GM21447 (cell line): ENCODE data around the gene CCR5AS.
"Not testable (repeated sequence)": the region's sequence is repeated elsewhere in the genome, so short reads cannot be mapped to it uniquely, and the experiment has no call there.

Source experiments
- ATAC-seq: cut with Tn5 transposase; IDR thresholded peaks from one replicate; pipeline ENCODE4 v1.9.1; 2021; ENCODE audit not compliant: unreplicated experiment

The CCR5AS gene

DNA sequence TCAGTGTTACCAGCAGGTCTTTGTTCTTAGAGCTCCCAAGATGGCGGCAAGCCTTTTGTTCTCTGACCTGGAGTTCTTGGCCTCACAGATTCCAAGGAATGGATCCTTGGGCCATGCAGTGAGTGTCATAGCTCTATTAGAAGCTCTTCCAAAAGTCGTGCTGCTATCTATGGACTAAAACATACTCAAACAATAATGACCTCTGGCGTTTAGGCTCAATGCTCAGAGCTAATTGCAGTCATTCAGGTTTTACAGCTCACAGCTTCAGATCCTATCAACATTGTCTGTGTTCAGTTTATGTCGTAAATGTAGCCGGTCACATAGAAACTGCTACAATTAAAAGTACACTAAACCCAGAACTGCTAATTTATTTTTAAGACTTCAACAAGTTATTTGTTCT lies 22.4 kb upstream of the CCR5AS start:
- ATAC-seq, result no peak

DNA sequence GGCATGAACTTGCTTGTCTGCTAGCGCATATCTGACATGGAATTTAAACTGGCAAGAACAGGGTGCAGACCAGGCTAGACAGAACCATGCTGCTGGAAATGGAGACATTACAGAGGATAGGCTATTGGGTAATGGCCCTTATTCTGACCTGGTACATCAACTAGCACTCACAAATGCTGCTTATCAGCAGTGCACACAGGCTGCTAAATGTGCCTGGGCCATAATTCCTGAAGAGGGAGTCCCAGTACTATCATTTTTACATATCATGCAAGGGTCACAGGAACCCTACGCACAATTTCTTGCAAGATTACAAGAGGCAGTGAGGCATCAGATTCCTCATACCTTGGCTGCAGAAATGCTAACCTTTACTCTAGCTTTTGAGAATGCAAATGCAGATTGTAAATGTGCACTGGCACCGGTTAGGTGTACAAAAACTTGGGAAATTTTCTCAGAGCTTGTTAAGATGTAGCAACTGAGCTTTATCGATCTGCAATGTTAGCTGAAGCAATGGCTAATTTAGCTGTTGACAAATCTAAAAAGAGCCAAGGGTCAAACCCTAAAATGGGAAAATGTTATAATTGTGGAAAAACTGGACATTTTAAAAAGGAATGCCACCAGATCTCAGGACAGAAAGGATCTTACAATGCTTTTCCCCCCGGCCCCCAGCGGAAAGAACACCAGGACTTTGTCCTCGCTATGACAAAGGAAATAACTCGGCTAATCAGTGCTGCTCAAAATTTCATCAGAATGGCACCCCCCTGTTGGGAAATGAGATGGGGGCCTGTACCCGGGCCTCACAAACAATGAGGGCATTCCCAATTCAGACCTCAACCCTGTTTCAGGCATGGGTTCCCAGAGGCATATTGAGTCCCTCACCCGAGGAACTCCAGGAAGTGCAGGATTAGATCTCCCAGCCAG lies 21.3 kb upstream of the CCR5AS start:
- no peak for ATAC-seq

DNA sequence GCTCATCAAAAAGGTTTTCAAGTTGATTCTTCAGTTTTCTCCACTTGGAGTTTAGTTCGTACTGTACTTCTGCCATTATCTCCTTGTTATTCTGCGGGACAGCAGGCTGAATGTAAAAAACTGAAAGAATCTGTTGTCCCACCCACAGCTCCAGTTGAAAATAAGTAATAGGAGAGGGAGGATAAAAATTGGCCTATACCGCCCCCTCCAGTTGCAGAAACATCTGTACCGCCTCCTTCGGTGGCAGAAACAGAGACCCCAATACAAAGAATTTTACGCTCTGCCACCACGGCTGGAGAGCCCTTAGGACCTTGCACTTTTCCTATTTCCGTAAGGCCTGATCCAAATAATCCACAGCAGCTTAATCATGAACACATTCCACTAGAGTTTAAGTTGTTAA lies 20.5 kb upstream of the CCR5AS start:
- not testable (repeated sequence) for ATAC-seq

- not testable (repeated sequence) for ATAC-seq
Observed at GRCh38 chr3:46426476-46426875, 19.6 kb upstream of the CCR5AS start.

DNA sequence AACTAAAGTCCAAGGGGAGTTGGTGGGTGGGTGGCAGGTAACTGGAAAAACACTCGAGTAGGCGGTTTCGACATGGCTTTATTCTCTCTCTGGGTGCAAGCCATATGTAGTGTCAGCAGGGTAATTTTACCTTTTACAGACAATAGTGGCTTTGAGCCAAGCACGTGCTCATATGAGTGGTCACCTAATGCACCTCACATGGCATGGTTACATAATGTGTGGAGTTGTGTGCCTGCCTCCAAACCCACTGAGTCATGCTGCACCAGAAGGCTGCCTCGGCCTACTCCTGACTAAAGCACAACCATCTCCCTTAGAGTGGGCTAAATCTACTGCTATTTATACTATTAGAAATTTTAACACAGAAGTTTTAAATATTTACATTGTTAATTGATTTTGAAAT lies 16.7 kb upstream of the CCR5AS start:
- ATAC-seq, result no peak

DNA sequence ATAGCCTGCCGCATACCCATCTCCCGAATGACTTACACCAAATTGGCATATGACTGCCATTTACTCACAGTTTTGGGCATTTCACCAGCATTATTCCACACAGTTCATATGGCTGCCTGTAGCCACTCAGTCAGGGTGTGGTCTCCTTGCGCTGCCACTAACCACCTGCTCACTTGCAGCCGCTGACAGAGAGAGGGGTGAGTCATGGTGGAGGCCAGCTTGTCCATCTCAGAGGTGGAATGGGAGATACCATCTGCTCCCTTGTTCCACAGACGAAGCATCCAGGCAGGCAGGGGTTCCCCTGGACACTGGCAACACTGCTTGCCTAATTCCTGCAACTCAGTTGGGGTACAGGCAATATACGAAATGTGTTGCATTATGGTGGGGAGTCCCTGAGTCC lies 15.8 kb upstream of the CCR5AS start:
- ATAC-seq, result no peak

GRCh38 chr3:46420931-46421330 lies 14.1 kb upstream of the CCR5AS start:
- ATAC-seq, result no peak

DNA sequence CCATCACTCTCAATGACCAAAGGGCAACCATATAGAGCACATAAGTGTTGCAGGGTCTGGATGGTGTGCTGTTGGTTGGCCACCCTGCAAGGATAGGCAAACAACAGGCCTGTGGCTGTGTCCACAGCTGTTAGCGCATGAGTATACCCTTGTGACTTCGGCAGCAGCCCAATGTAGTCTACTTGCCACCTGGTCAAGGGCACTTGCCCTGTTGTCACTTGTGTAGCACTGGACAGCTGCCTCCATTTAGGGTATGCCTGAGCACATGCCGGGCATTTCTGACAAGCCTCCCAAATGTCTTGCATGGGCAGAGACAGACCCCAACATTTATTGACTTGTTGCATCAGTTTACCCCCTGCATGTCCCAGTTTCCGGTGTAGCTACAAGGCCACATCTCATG lies 12.9 kb upstream of the CCR5AS start:
- ATAC-seq, result no peak

DNA sequence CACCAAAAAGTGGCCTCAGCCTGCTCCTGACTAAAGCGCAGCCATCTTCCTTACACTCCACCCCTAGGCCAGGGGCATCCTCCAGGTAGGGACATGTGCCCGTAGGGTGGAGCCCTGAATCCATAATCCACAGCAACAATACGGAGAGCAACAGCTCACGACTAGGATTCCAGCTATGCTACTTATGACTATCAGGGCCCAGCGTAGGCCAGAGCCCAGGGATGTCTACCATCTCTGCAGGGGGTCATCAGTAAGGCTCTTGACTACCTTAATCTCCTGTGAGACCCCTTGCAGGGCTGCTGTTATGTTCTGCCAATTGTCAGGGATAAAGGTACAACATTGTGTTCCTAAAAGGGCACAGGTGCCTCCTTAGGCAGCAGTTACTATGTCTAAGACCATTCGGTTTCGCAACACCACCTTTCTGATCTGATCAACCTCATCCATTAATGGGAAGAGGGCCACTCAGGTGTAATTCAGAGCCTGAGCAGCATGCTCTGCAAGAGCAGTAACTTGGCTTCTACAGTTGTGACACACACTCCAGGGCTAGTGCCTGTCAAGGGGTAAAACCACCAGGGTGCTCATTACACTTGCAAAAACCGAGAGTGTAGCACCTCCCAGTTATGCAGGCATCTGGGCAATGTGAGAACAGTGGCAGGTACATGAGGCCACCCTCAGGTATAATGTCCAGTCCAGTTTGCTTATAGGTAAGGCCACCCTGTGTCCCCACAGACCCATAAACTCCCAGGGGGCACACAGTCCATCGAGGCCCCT lies 11.2 kb upstream of the CCR5AS start:
- no peak for ATAC-seq

DNA sequence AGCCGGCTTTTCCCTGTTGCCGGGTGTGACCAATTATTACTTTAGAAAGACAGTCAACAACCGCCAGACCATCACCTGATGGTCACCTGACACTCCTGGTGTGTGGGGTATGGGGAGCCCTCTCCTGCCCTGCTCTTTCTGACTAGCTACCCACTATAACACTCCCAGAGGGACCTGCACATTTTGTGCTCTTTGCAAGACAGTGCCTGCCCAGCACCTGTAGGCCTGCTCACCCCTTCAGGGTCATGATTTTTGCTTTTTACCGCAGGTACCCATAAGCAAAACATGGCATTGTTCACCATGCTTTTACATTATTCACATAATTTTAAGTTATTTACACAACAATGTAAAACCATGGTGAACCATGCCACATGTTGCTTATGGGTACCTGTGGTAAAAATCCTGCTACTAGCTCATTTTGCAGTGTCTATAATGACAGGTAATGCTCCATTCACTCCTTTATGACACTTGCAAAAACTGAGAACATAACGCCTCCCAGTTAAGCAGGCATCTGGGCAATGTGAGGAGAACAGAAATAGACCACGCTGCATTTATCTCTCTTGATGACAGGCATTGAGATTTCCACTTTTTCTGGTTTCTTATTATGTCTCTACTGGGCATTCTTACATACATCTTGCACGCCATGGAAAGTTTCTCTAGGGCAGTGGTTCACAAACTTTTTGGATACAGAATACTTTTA lies 10.1 kb upstream of the CCR5AS start:
- ATAC-seq, result no peak

DNA sequence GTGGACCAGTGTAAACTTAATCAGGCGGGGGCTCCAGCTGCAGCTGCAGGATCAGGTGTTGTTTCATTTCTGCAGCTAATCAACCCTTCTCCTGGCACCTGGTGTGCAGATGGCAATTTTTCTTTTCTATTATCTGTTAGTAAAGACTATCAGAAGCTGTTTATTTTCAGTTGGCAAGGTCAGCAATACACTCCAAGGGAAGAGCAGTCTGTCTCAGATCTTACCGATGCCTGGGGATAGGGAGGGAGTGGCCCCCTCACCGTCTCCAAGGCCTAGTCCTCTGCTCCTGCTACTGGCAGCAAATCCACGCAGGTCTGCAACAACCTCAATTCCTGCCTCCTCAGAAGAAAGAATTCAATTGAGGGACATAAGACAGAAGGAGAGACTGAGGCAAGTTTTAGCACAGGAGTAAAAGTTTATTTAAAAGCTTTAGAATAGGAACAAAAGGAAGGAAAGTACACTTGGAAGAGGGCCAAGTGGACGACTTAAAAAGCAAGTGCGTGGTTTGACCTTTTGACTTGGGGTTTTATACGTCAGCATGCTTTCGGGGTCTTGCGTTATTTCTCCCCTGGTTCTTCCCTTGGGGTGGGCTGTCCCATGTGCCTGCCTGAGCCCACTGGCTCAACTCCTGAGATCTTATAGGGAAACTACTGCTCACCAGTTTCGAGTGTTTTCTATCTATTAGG lies 9.4 kb upstream of the CCR5AS start:
- ATAC-seq, result no peak

GRCh38 chr3:46414739-46415138 lies 7.9 kb upstream of the CCR5AS start:
- no peak for ATAC-seq

DNA sequence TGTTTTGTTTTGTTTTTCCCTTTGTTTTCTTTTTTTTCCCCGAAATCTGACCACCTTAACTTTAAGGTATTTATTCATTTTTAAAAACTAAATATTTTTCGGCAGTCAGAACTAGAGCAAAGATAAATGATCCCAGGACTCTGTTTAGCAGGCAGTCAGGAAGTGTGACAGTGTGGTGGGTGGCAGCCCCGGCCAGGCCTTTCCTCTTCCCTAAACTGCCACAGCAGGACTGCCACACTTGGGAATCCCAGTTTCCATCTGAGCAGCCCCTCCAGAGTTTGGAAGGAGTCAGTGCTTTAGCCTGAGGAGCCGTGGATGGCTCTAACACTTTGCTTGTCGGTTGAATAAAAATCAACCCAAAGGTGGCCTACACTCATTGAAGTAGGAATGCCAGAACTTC lies 7.1 kb upstream of the CCR5AS start:
- no peak for ATAC-seq

GRCh38 chr3:46412786-46413298 lies 6.0 kb upstream of the CCR5AS start:
- no peak for ATAC-seq

GRCh38 chr3:46411271-46411670 lies 4.4 kb upstream of the CCR5AS start:
- no peak for ATAC-seq

DNA sequence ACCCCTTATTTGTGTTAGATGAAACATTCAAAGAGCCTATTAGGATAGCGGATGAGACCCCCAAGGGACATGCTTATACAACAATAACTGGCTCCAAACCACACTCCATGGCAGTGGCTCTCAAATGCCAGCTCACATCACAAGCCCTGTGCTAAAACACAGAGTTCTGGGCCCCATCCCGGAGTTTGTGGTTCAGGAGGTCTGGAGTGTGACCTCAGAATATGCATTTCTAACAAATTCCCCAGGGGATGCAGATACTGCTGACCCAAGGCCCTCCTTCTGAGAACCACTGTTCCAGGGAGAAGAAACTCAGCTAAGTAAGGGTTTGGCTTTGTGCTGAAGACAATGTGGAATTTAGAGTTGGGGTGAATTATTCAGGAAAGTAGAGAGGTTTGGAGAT lies 3.8 kb upstream of the CCR5AS start:
- no peak for ATAC-seq

- no peak for ATAC-seq
Observed at GRCh38 chr3:46409739-46410489, 3.0 kb upstream of the CCR5AS start.

DNA sequence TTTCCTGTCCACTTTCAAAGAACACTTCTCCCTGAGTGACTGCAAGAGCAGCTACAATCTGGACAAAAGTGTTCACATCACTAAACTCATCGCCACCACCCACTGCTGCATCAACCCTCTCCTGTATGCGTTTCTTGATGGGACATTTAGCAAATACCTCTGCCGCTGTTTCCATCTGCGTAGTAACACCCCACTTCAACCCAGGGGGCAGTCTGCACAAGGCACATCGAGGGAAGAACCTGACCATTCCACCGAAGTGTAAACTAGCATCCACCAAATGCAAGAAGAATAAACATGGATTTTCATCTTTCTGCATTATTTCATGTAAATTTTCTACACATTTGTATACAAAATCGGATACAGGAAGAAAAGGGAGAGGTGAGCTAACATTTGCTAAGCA lies 2.0 kb upstream of the CCR5AS start:
- ATAC-seq, result no peak

GRCh38 chr3:46407970-46408369 lies 1.1 kb upstream of the CCR5AS start:
- ATAC-seq, result no peak

DNA sequence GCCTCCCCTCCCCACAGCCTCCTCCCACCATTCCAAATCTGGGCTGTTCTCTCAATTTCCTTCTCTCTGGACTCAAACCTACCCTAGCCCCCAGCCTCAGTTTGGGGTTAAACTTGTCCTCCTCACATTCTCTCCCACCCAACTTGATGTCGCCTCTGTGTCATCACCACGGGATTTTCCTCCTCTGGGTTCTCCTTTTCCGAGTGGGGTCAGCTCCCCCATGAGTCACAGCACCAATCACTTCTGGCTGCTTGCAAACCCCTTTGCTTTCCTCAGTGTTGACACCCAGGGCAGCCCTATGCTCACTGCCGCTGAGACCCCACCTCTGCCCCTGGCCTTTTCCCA lies 451 bp downstream of the CCR5AS start:
- no peak for ATAC-seq
